A673 (cell line): ENCODE data around the gene DHRSX.

Experiments
- EZH2 ChIP-seq: fragments of 200-600 bp; sonication (generic); IDR thresholded peaks from 2 replicates; pipeline ENCODE4 v1.6.1; 2017; ENCODE audit warnings: borderline replicate concordance, low read depth, mild to moderate bottlenecking, mixed read lengths, antibody characterized with exemption, low read length; ENCODE audit not compliant: poor library complexity, severe bottlenecking
- TF ChIP-seq, protein P1 (sequence below): fragments of 300-800, 200-600 bp; sonication (generic); conservative IDR thresholded peaks from 2 replicates; pipeline ENCODE4 v1.5.1; 2017; ENCODE audit warnings: low read depth, mild to moderate bottlenecking, antibody characterized with exemption, low read length, moderate library complexity, mixed read lengths

DNA sequence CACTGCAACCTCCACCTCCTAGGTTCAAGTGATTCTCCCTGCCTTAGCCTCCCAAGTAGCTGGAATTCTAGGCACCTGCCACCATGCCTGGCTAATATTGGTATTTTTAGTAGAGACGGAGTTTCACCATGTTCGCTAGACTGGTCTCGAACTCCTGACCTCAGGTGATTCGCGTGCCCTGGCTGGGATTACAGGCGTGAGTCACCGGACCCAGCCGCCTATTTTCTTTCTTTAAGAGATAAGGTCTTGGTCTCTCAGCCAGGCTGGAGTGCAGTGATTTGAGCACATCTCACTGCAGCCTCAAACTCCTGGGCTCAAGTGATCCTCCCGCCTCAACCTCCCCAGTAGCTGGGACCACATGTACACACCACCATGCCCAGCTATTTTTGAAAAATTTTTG lies 166.5 kb downstream of the DHRSX start:
- TF ChIP-seq, protein P1, sequence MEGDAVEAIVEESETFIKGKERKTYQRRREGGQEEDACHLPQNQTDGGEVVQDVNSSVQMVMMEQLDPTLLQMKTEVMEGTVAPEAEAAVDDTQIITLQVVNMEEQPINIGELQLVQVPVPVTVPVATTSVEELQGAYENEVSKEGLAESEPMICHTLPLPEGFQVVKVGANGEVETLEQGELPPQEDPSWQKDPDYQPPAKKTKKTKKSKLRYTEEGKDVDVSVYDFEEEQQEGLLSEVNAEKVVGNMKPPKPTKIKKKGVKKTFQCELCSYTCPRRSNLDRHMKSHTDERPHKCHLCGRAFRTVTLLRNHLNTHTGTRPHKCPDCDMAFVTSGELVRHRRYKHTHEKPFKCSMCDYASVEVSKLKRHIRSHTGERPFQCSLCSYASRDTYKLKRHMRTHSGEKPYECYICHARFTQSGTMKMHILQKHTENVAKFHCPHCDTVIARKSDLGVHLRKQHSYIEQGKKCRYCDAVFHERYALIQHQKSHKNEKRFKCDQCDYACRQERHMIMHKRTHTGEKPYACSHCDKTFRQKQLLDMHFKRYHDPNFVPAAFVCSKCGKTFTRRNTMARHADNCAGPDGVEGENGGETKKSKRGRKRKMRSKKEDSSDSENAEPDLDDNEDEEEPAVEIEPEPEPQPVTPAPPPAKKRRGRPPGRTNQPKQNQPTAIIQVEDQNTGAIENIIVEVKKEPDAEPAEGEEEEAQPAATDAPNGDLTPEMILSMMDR = no peak
- no peak for TF ChIP-seq EZH2
